ENCODE data around the gene RAB37. TPM values are rescaled to one million over a fixed set of nuclear protein-coding genes. Genes with fewer than 3 reads are reported as not detected.

The RAB37 gene, protein sequence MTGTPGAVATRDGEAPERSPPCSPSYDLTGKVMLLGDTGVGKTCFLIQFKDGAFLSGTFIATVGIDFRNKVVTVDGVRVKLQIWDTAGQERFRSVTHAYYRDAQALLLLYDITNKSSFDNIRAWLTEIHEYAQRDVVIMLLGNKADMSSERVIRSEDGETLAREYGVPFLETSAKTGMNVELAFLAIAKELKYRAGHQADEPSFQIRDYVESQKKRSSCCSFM
- polyA plus RNA-seq (ENCODE audit: insufficient read length in 12 of 12) = 1 to 10 TPM in 8 of 12 donors, under 1 TPM in 3, not detected in 1; 0.63 to 5.0 (median 1.3) TPM
- long read RNA-seq, donor 1, partial matches to known transcripts = 0 of 1 reads
- long read RNA-seq, donor 1, other reads (novel, unspliced or antisense) = 0 of 1 reads
- long read RNA-seq, donor 2 = 0 reads
- long read RNA-seq, donor 3 = 0 reads
- long read RNA-seq, donor 4 = 0 reads
- long read RNA-seq, donor 5, partial matches to known transcripts = 0 of 1 reads
- long read RNA-seq, donor 5, other reads (novel, unspliced or antisense) = 0 of 1 reads
- long read RNA-seq, donor 6 = 0 reads
- long read RNA-seq, donor 7 = 0 reads
- long read RNA-seq, donor 8, partial matches to known transcripts = 0 of 1 reads
- long read RNA-seq, donor 8, other reads (novel, unspliced or antisense) = 0 of 1 reads
- long read RNA-seq, donor 9 = 0 reads
- long read RNA-seq, donor 10 = 0 reads
- long read RNA-seq, donor 11 = 0 reads

GRCh38 chr17:74736513-74737298 is at the start of gene RAB37:
RAB37 (plus strand) TSS chr17:74737256; CDS start chr17:74737273, 17 bp downstream.
- DNase-seq = no peak

GRCh38 chr17:74687886-74688285 is 49.2 kb upstream of the RAB37 start:
- DNase-seq = no peak

DNA sequence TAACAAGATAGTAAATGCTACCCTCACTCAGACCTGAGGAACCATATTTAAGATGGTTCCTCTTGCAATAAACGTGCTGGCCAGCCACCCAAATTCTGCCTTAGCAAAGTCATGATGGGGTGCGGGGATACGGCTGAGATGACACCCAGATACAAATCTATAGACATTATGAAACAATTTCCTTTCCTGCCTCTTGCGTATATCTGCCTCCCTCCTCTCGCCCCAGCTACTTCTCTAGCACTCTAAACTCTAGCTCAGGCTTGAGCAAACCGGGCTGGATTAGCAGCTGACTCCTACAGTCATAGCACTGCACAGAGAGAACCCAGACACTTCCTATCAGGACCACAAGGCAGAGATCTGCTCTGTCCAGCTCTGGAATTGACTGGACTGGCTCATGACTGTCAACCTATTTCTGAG is 46.6 kb upstream of the RAB37 start:
- no peak for DNase-seq

DNA sequence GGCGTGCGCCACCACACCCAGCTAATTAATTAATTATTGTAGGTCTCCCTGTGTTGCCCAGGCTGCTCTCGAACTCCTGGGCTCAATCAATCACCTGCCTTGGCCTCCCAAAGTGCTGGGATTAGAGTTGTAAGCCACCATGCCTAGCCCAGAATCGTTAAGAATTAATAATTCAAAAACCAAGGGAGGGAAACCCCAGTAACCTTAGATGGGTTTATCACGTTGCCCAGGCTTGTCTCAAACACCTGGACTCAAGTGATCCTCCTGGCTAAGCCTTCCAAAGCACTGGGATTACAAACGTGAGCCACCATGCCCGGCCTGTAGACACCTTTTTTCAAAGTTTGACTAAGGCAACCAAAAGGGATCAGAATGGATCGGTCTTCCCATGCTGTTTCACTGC is 45.9 kb upstream of the RAB37 start:
- no peak for DNase-seq

- DNase-seq = no peak
These were observed 43.0 kb upstream of the RAB37 start for GRCh38 chr17:74694081-74694480.

DNA sequence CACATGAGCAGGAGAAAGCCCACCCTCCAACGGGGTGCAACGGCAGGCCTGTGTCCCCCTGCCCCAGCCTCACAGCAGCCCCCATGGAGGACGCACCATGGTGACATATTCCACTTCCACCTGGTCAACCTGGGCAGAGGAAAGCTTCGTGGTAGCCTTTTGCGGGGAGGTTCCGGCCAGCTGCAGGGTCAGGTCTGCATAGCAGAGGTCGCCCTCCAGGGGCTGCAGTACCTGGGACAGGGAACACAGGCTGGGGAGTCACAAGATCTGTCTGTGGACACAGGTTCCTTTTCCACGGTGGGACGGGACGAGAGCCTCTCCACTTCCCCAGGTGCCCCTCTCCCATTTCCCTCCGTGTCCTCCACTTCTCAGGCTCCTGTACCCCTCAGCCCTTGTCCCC is 41.4 kb upstream of the RAB37 start:
- no peak for DNase-seq

- no peak for DNase-seq
These were observed 39.5 kb upstream of the RAB37 start for GRCh38 chr17:74697515-74697914.

GRCh38 chr17:74698069-74698468 is 39.0 kb upstream of the RAB37 start:
- DNase-seq = no peak

DNA sequence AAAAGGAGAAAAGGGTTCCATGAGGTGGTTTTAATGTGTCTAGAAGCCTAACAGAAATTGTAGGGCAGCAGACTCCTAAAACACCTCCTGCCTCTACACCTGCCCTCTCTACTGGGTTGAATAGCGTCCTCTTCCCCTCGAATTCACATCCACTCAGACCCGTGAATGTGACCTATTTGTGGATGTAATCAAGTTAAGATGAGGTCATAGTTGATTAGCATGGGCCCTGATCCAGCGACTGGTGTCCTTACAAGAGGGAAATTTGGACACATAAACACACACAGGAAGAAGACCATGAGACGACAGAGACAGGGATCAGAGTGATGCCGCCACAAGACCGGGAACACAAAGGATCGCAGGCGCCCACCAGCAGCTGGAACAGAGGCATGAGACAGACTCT is 37.8 kb upstream of the RAB37 start:
- no peak for DNase-seq

DNA sequence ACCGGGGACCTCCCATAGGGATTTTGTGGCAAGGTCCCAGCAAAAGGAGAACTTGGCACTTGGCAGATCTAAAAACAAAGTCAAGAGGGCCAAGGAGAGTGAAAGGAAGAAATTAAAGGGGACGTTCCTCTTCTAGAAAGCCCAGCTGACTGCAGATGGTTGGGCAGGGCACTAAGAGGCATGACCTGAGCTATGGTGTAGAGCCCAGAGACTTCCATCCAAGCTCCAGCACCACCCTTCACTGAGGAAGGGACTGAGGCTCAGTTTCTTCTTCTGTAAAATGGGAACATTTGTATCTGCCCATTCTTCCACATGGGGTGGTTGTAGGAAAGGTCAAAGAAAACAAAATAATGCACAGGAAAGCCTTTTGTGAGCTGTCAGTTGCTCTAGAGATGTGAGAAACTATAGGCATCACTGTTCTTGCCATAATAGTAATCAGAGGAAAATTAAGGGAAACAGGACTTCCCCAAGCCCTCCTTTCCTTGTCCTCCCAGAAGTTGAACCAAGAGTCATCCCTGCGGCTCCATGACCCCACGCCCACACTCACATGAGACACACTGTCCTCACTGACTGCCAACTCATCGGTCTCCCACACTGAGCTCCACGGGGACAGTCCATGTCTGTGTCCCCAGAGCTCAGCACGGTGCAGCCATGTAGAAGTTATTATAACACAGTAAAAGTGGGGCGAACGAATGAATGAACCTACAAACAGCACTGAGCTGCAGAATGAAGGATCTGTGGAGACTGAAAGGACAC is 34.8 kb upstream of the RAB37 start:
- no peak for DNase-seq

DNA sequence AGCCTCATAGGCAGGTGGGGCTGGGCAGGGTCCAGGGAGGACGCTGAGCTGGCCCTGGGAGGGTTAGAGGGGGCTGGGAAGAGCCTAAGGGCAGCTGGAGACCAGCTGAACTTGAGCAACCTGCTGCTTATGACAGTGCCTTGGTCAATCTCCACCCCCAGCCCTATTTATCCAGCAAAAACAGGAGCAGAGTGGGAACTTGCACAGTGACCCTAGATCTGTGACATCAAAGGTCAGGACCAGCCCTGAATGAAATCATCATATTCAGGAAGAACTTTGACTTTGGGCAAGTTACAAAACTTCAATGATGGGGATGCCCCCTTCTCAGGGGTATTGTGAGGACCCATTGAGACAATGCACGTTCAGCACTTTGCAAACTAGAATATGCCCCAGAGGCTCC is 33.7 kb upstream of the RAB37 start:
- no peak for DNase-seq

DNA sequence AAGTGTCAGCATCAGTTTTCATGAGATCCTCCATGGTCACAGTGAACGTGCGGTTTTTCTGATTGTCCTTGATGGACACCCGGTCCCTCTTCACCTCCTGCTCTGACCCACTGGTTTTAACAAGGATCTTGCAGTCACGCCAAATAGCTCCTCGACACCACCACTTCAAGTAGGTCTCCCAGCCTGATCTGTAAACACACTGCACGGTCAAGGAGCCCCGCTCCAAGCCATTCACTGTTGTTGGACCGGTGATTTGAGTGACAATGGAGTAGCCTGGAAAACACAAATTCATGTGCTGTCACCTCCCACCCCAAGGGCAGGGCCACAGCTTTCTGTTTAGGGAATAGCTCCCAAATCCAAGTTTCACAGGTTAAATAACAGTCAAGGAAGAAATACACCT is 32.5 kb upstream of the RAB37 start:
- no peak for DNase-seq

- DNase-seq = no peak
These were observed 25.8 kb upstream of the RAB37 start for GRCh38 chr17:74711058-74711824.

GRCh38 chr17:74712301-74712700 is 24.8 kb upstream of the RAB37 start:
- no peak for DNase-seq

- no peak for DNase-seq
These were observed 24.3 kb upstream of the RAB37 start, which contains the start of gene CD300LF for GRCh38 chr17:74712756-74713155. CD300LF (minus strand) TSS chr17:74712923; CDS start chr17:74712866, 57 bp downstream.

- no peak for DNase-seq
These were observed 23.8 kb upstream of the RAB37 start for GRCh38 chr17:74713171-74713755.

GRCh38 chr17:74715144-74715543 is 21.9 kb upstream of the RAB37 start:
- no peak for DNase-seq

GRCh38 chr17:74720506-74720905 is 16.6 kb upstream of the RAB37 start:
- DNase-seq = no peak

DNA sequence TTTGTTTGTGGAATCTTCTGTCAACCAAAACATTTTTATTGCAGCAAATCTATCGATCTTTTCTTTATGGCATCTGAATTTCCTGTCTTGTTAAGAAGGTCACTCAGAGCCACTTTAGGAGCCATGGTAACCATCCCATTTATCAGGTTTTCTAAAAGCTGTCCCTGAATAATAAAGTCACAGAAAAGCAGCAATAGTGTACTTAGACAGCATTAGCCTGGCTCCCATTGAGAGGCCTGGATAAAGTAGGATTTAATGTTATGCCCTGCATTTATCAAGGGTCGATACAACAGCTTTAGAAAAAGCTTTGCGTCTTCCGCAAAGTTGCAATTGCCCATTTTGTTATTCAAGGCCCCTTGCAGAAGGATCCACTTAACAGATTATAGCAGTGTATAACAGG is 14.3 kb upstream of the RAB37 start:
- no peak for DNase-seq

GRCh38 chr17:74723891-74724290 is 13.2 kb upstream of the RAB37 start:
- DNase-seq = no peak
